Suprapubic skin (tissue), 4 donors: ENCODE data around the gene ABLIM2.

Experiments
- EP300 ChIP-seq: sonication (generic); formaldehyde crosslinking; IDR thresholded peaks from one replicate; pipeline ENCODE4 v1.6.1; 2017; ENCODE audit warnings: antibody characterized with exemption
- POLR2AphosphoS5 ChIP-seq, 3 donors: sonication (generic); formaldehyde crosslinking; IDR thresholded peaks; one replicate each; pipeline ENCODE4 v1.6.1; 2017; ENCODE audit warnings: antibody characterized with exemption in 3 of 3
- TF ChIP-seq, protein P1 (sequence below), 2 donors: fragments of 200-600 bp in 1 of 2; fragments of 450-650 bp in 1 of 2; sonication (generic) in 1 of 2; IDR thresholded peaks; one replicate each; pipeline ENCODE4 v1.5.1; 2016 to 2019; ENCODE audit warnings: antibody characterized with exemption in 2 of 2, mild to moderate bottlenecking in 1 of 2, moderate library complexity in 1 of 2

DNA sequence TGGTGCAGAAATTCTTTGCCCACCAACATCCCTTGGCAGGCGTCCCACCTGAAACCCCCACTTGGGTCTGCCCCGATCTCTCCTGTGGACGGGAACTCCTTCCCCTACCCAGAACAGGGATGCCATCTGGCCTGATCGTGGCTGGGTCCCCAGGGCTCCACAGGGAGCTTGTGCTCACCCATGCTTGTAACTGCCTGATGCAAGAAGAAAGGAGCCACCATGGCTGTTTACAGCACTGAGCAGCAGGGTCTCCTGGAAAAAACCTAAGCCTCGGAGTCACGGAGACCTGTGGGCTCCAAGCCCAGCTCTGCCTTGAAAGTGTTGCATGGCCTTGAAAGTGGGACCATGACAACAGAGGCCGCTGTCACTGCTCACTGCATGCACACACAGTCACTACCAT lies 117.4 kb downstream of the ABLIM2 start:
- TF ChIP-seq, protein P1, sequence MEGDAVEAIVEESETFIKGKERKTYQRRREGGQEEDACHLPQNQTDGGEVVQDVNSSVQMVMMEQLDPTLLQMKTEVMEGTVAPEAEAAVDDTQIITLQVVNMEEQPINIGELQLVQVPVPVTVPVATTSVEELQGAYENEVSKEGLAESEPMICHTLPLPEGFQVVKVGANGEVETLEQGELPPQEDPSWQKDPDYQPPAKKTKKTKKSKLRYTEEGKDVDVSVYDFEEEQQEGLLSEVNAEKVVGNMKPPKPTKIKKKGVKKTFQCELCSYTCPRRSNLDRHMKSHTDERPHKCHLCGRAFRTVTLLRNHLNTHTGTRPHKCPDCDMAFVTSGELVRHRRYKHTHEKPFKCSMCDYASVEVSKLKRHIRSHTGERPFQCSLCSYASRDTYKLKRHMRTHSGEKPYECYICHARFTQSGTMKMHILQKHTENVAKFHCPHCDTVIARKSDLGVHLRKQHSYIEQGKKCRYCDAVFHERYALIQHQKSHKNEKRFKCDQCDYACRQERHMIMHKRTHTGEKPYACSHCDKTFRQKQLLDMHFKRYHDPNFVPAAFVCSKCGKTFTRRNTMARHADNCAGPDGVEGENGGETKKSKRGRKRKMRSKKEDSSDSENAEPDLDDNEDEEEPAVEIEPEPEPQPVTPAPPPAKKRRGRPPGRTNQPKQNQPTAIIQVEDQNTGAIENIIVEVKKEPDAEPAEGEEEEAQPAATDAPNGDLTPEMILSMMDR (IDR thresholded peaks at IDR 0.05), result no peak
- no peak for TF ChIP-seq EP300
- no peak for TF ChIP-seq POLR2AphosphoS5 (IDR thresholded peaks at IDR 0.05)
